Ovary (tissue), 9 donors: ENCODE results near the gene TULP4. TPM values are rescaled to one million over a fixed set of nuclear protein-coding genes. Genes with fewer than 3 reads are reported as not detected.
"Not testable (repeated sequence)": the region's sequence is repeated elsewhere in the genome, so short reads cannot be mapped to it uniquely, and the experiment has no call there.

ENCODE experiments used
- DNase-seq, 5 donors: peaks; one replicate each; pipeline ENCODE4 v3.0.0-alpha.2; 2019 to 2020
- H3K27ac ChIP-seq, 2 donors: fragments of 200-600 bp; one replicate each; pipeline versions ENCODE4 v1.5.1 to v1.8.0; 2019 to 2022
- H3K27me3 ChIP-seq: fragments of 200-600 bp; one replicate; pipeline ENCODE4 v1.8.0; 2022
- H3K36me3 ChIP-seq: fragments of 200-600 bp; sonication (generic); one replicate; pipeline ENCODE4 v1.5.1; 2019
- H3K4me1 ChIP-seq: one replicate; pipeline ENCODE4 v1.8.1; 2013; ENCODE audit warnings: mild to moderate bottlenecking, moderate library complexity; ENCODE audit not compliant: insufficient read depth
- H3K4me3 ChIP-seq: fragments of 200-600 bp; sonication (generic); one replicate; pipeline ENCODE4 v1.5.1; 2017
- H3K9me3 ChIP-seq, 2 donors: fragments of 200-600 bp in 1 of 2; sonication (generic) in 1 of 2; one replicate each; pipeline versions ENCODE4 v1.5.1 to v1.8.1; 2013 to 2019; ENCODE audit warnings: mild to moderate bottlenecking in 1 of 2, moderate library complexity in 1 of 2
- CTCF ChIP-seq, 3 donors: fragments of 450-650 bp in 2 of 3; fragments of 200-600 bp in 1 of 3; IDR thresholded peaks; one replicate each; pipeline versions ENCODE4 v1.5.1 to v1.8.0; 2016 to 2022; ENCODE audit warnings: antibody characterized with exemption in 3 of 3, mild to moderate bottlenecking in 1 of 3
- EP300 ChIP-seq: sonication (generic); formaldehyde crosslinking; IDR thresholded peaks from one replicate; pipeline ENCODE4 v1.6.1; 2017; ENCODE audit warnings: antibody characterized with exemption
- POLR2A ChIP-seq: fragments of 450-650 bp; IDR thresholded peaks from one replicate; pipeline ENCODE4 v1.6.1; 2017; ENCODE audit warnings: antibody characterized with exemption, mild to moderate bottlenecking, moderate library complexity
- WGBS, 3 donors: extraction: QIAGEN DNeasy Blood & Tissue Kit in 1 of 3; methylation state at CpG; one replicate each; pipeline versions ENCODE4 v1.1.5 to v1.1.7; 2013 to 2017; 5-methylcytosine and 5-hydroxymethylcytosine counted together
- intact Hi-C, 4 donors: fragments of 100-400 bp; cut with DNase I; formaldehyde crosslinking; loops; one replicate each; pipeline versions ENCODE4 v1.11.0 to v1.15.1; 2022 to 2023
- polyA plus RNA-seq, 2 donors: library from polyadenylated mRNA; stranded (reverse); fragments of 200-250 nt in 1 of 2; fragments of 350-450 nt in 1 of 2; fragmentation: Illumina TruSeq in 1 of 2; extraction: RNeasy Lipid Tissue Mini Kit (QIAGEN cat#74804) in 1 of 2; gene quantifications; one replicate each; pipeline ENCODE4 v1.2.3, GENCODE V29; 2013 to 2014
- total RNA-seq, 7 donors: library from RNA; depleted of rRNA in 2 of 7; stranded (reverse); fragments of >200 nt in 2 of 7; fragmentation: NEBNext Ultra II Directional in 3 of 7; extraction: Animal tissue kit (Norgen Biotek cat#: 25700) in 3 of 7; gene quantifications; one replicate each; pipeline versions ENCODE4 v1.1.0 to v1.2.4, GENCODE V29; 2016 to 2023
- donor health status: DM: no; HTN: no; CAD: no; lungs with moderate emphysema.
- donor health status: DM: no; HTN: no; CAD: no.
- donor health status: Bipolar disorder and iron deficiency.
- donor health status: DM: yes; HTN: yes; CAD: no.
- donor health status: DM: no; HTN: no; CAD: no.
- donor health status: DM: yes; HTN: yes; CAD: no.

The TULP4 gene
- total and polyA plus RNA-seq, 9 donors, result 7.5 to 152 (median 92.6) TPM

- WGBS, 3 donors, result 90 to 94% (median 94%) methylated on average over 3 of the region's 3 CpGs
These were observed 86.9 kb downstream of the TULP4 start for GRCh38 chr6:158399040-158399700.

GRCh38 chr6:158402184-158402583, 89.9 kb downstream of the TULP4 start:
- no peaks in the 10 kb centered on the region for H3K9me3 ChIP-seq
- H3K27ac ChIP-seq, result no peak overlapping the region
- peaks cover 2% of the 10 kb centered on the region for H3K4me1 ChIP-seq
- no peak overlapping the region for H3K4me3 ChIP-seq
- no peaks in the 10 kb centered on the region for H3K27me3 ChIP-seq
- DNase-seq, result no peak
- TF ChIP-seq EP300, result no peak
- TF ChIP-seq POLR2A, result no peak
- no peak for TF ChIP-seq CTCF (IDR thresholded peaks at IDR 0.05)
- H3K36me3 ChIP-seq, result no peaks in the 10 kb centered on the region
- intact Hi-C loops, result no loop called here

More at GRCh38 chr6:158399040-158399700, 86.9 kb downstream of the TULP4 start:
- no peak for DNase-seq
- H3K4me3 ChIP-seq, result no peak overlapping the region
- H3K4me1 ChIP-seq, result peaks cover 2% of the 10 kb centered on the region
- TF ChIP-seq CTCF (IDR thresholded peaks at IDR 0.05), result no peak
- TF ChIP-seq POLR2A, result no peak
- TF ChIP-seq EP300, result no peak
- H3K9me3 ChIP-seq, result no peaks in the 10 kb centered on the region
- no peaks in the 10 kb centered on the region for H3K36me3 ChIP-seq
- no peaks in the 10 kb centered on the region for H3K27me3 ChIP-seq
- intact Hi-C loops, result no loop called here
- H3K27ac ChIP-seq, result no peak overlapping the region

GRCh38 chr6:158405321-158405831, 93.1 kb downstream of the TULP4 start:
- H3K27ac ChIP-seq, DNase-seq, H3K36me3 ChIP-seq, H3K9me3 ChIP-seq, H3K4me3 ChIP-seq, H3K4me1 ChIP-seq, H3K27me3 ChIP-seq, intact Hi-C loops: not testable (repeated sequence)
- 62 to 69% (median 65%) methylated on average over 12 of the region's 12 CpGs for WGBS, 3 donors

GRCh38 chr6:158405933-158406332, 93.7 kb downstream of the TULP4 start:
- no peak for DNase-seq
- Histone ChIP-seq H3K36me3 (no peaks in the 10 kb centered on the region), H3K27me3 (no peaks in the 10 kb centered on the region), H3K4me1 (peaks cover 7% of the 10 kb centered on the region), H3K4me3 (no peak overlapping the region), H3K27ac (no peak overlapping the region), H3K9me3 (no peaks in the 10 kb centered on the region)
- TF ChIP-seq CTCF (IDR thresholded peaks at IDR 0.05) (no peak), EP300 (no peak), POLR2A (no peak)
- intact Hi-C loops, result no loop called here
- 95 to 100% (median 98%) methylated on average over 2 of the region's 2 CpGs for WGBS, 3 donors

GRCh38 chr6:158406736-158407135, 94.5 kb downstream of the TULP4 start:
- H3K4me3 ChIP-seq, result no peak overlapping the region
- H3K9me3 ChIP-seq, result no peaks in the 10 kb centered on the region

More at GRCh38 chr6:158406736-158407135, 94.5 kb downstream of the TULP4 start:
- DNase-seq, result no peak
- TF ChIP-seq POLR2A (no peak), EP300 (no peak), CTCF (IDR thresholded peaks at IDR 0.05) (no peak)
- Histone ChIP-seq H3K4me1 (peaks cover 7% of the 10 kb centered on the region), H3K27ac (no peak overlapping the region), H3K27me3 (no peaks in the 10 kb centered on the region), H3K36me3 (no peaks in the 10 kb centered on the region)
- WGBS, 3 donors, result 84 to 93% (median 90%) methylated on average over 2 of the region's 2 CpGs
- intact Hi-C loops, result no loop called here
